ENCODE measurements around the gene DVL1.
"Not testable (repeated sequence)": the region's sequence is repeated elsewhere in the genome, so short reads cannot be mapped to it uniquely, and the experiment has no call there.

DVL1 gene

GRCh38 chr1:1349256-1350012 lies at the start of gene DVL1:
Gene DVL1 (minus strand): TSS chr1:1349418. CDS start chr1:1349065, 353 bp downstream.
- DNase-seq: peak; percentile 52

- DNase-seq: no peak
Measured at GRCh38 chr1:1398677-1399186, 49.5 kb upstream of the DVL1 start.

- DNase-seq: no peak
Measured at GRCh38 chr1:1397839-1398523, 48.8 kb upstream of the DVL1 start.

GRCh38 chr1:1395166-1395565 lies 45.9 kb upstream of the DVL1 start:
- DNase-seq: no peak

DNA sequence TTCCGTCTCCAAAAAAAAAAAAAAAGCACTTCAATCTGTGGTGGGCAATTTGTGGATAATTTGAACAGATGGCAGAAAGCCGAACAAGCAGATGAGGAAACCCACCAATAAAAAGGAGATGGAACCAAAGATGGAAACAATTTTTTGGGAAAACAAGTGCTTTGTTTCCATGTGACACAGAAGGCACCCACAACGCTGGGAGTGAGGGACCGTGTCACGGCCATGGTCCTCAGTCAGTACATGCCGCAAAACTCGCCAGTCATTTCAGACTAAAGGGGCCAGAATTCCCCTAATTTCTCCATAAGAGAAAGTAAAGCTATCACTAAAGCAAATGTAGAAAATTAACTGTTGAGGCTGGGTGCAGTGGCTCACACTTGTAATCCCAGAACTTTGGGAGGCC lies 44.9 kb upstream of the DVL1 start:
- DNase-seq: no peak

DNA sequence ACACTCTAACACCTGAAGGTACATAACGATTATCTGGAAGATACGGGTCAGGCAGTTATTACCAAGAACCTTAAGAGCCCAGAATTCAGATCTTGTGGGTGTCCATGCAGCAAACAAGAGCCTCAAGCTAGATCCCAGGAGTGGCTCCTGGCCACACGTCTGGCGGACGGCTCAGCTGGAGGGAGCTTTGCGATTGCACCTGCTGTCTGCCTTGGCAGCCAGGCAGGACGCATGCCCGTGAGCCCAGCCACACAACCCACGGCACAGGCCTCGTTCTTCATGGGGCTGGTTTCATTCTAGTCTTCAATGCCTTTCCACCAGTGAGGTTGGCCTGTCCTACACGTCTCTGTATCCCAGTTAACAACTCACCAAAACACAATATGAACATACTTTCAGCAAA lies 44.2 kb upstream of the DVL1 start:
- DNase-seq: no peak

- DNase-seq: no peak
Measured at GRCh38 chr1:1393014-1393413, 43.8 kb upstream of the DVL1 start.

DNA sequence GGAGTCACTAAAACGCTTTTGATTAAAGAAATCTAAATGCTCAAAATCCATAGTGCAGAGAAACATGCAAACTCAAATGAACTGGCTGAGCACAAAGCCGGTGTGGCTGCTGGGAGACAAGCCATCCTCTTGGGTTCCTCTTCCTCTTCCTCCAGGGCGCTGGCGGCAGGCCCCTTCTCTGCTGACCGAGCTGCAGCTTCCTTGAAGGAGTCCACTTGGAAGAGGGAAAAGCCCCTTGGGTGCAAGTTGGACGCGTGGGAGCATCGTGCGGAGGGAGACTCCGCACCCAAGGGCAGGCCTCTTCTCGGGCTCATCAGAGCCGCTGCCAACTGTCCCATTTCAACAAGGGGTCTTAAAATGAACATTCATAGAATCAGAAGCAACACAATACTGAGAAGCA lies 42.0 kb upstream of the DVL1 start:
- no peak for DNase-seq

DNA sequence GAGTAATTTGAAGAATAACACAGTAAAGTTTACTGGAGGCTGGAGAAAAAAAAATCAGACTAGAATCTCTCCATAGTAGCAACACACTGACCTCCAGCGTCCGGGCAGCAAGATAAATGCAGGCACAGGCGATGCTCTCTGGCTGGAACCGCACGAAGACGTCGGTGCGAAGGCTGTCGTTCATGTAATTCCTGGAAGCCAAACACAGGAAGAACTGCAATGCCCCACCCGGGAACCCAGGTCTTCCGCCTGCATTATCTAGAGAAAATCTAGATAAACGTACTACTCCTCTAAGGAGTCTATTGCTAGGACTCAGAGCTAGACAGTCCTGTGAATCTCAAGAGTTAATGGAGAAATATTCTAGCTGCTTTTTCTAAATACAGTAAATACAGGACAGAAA lies 41.5 kb upstream of the DVL1 start:
- DNase-seq: no peak

DNA sequence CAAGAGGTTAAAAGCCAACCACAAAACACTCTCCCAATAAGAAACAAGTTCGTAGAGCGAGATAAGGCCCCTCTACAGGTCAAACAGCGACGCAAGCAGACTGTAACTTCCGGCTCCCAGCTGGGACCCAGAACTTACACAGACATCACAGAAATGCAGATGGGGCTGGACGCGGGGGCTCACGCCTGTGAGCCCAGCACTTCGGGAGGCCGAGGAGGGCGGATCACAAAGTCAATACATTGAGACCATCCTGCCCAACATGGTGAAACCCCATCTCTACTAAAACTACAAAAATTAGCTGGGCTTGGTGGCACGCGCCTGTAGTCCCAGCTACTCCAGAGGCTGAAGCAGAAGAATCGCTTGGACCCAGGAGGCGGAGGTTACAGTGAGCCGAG lies 38.9 kb upstream of the DVL1 start:
- no peak for DNase-seq

DNA sequence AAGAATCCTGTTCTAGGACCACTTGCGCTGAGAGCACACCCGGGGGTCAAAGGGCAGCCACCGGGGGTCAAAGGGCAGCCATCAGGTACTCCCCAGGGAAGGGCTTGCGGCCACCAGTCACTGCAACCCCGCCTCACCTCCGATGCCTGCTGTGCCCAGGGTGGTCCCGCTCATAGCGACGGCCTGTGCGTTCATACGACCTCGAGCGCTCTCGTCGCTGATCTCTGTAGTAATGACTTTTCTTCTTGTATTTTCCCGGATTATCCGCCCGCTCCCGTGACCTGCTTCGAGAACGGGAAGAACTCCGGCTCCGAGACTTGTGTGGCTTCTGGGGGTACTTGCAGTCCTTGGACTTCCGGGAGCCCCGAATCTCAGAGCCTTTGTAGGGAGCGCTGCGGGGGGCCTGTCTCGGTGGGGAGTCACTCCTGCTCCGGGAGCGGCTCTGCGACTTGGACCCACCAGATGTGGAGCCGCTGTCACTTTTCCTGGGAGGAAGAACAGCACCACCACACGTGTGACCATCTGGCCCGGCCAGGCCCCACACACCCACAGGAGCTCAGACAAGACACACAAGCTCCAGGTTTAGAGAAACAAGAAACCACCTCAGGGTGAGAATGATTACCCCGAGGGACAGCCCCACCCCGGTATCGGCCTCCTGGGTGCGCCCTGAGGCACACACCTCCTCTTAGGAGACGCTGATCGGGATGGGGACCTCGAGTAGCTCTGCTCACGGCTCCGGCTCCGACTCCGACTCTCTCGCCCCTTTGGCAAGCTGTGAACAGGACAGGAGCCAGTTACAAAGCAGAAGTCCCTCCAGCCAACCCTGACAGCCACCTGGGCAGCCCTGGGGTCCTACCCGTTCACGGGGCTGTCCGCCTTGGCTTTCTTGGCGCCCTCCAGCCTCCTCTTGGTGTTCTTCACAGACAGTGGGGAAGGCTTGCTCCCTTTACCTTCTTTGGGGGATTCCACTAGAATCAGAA lies 38.2 kb upstream of the DVL1 start:
- DNase-seq: no peak

- DNase-seq: no peak
Measured at GRCh38 chr1:1385931-1386330, 36.7 kb upstream of the DVL1 start.

- DNase-seq: not testable (repeated sequence)
Measured at GRCh38 chr1:1385339-1385738, 36.1 kb upstream of the DVL1 start.

DNA sequence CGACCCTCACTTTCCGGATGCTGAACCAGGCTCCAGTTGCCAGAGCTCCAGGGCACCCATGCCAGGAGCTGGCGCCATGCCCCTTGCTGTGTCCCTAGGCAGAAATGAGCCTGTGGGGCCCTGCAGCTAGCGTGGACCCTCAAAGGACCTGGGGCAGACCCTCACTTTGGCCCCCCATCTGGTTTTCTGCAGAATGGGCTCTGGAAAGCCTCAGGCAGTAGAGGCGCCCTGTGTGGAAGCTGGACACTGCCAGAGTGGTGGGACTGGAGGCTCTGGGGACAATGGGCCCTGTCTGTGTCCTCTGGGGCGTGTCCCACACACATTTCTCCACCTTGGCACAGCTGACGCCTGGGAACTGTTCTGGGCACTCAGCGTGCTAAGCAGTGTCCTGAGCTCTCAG lies 32.1 kb upstream of the DVL1 start:
- DNase-seq: no peak

GRCh38 chr1:1380860-1381259 lies 31.6 kb upstream of the DVL1 start:
- DNase-seq: no peak

GRCh38 chr1:1377540-1378205 lies 28.5 kb upstream of the DVL1 start:
- no peak for DNase-seq

- no peak for DNase-seq
Measured at GRCh38 chr1:1376551-1377226, 27.5 kb upstream of the DVL1 start.

DNA sequence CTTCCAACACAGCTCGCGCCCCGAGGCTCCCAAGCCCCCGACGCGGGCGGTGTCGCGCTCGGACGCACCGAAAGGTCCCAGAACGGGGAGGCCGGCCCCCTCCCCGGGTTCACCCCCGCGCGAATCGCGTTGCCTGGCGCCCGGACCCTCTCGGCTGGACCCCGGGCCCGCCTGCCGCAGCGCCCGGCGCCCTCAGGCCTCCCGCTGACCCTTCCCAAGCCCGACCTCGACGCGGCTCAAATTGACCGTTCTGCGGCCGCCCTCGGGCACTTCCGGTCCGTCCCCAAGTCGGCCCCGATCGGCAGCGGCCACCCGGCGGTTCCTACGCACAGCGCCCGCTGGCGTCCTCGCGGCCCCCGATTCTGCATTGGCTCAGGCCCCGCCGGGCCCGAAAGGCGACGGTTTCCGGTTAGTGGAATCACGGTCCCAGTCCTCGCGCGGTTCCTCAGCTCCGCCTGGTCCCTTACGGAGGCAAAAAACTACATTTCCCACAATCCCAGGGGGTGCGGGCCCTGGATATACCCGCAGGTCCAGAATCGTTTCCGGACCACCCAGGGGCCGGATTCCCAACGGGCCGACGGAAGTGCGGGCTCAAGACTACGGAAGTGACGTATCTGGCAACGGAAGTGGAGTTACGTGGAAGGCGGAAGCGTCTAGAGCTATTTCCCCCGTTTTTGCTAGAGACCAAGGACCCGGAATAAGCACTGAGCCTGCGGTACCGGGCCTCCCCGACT lies 25.9 kb upstream of the DVL1 start, which contains the start of gene AURKAIP1:
TSS of gene AURKAIP1 (minus strand) at position 279 of the 734 bp plus-strand sequence. CDS start 451 bp downstream, outside the sequence.
- peak; percentile 99 for DNase-seq

DNA sequence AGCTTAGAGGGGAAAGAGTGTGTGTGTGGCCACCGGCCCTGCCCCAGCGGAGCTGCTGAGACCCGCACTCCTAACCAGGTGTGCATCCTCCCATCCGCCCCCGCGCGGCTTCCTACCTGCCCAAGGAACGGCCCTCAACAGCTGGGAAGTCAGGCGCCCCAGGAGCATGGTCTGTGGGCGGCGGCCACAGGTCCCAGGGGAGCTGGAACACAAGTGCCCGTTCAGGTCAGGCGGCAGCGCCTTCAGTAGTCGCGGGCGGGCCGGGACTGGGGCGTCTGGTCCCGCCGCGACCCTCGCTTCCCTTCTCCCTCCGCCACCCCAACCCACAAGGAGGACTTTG lies 25.3 kb upstream of the DVL1 start:
- peak; percentile 4 for DNase-seq

- no peak for DNase-seq
Measured at GRCh38 chr1:1373815-1374588, 24.8 kb upstream of the DVL1 start.
